Body of pancreas (tissue), 4 donors: Measurements from ENCODE around the gene APOB. TPM values are rescaled to one million over a fixed set of nuclear protein-coding genes. Genes with fewer than 3 reads are reported as not detected.

Experiments
- ATAC-seq: fragments of 150-250 bp; one replicate; pipeline ENCODE4 v1.9.1; 2016
- DNase-seq, 4 donors: peaks; one replicate each; pipeline ENCODE4 v3.0.0-alpha.2; 2019
- H3K27ac ChIP-seq, 4 donors: fragments of 200-600 bp; sonication (generic); 1 replicate in 3 of 4; 2 replicates in 1 of 4; pipeline versions ENCODE4 v1.5.1 to v1.6.1; 2016 to 2019; ENCODE audit warnings: mild to moderate bottlenecking in 1 of 4, mixed read lengths in 1 of 4, moderate library complexity in 1 of 4
- H3K27me3 ChIP-seq, 2 donors: fragments of 200-600 bp; sonication (generic); one replicate each; pipeline ENCODE4 v1.6.0; 2016; ENCODE audit warnings: mild to moderate bottlenecking in 1 of 2
- H3K36me3 ChIP-seq, 2 donors: fragments of 200-600 bp; sonication (generic); replicated peaks in 1 of 2; 2 replicates each; pipeline ENCODE4 v1.5.1; 2016; ENCODE audit warnings: low read depth in 2 of 2; ENCODE audit not compliant: insufficient read depth in 1 of 2
- H3K4me1 ChIP-seq: fragments of 200-600 bp; sonication (generic); one replicate; pipeline ENCODE4 v1.6.0; 2016
- H3K4me3 ChIP-seq, 2 donors: fragments of 200-600 bp; sonication (generic); 1 replicate in 1 of 2; 2 replicates in 1 of 2; pipeline ENCODE4 v1.5.1; 2016 to 2019
- H3K9me3 ChIP-seq, 3 donors: fragments of 200-600 bp; sonication (generic); 1 replicate in 2 of 3; 2 replicates in 1 of 3; pipeline ENCODE4 v1.5.1; 2016
- POLR2A ChIP-seq, 3 donors: fragments of 450-650 bp; IDR thresholded peaks; one replicate each; pipeline ENCODE4 v1.6.1; 2016; ENCODE audit warnings: antibody characterized with exemption in 3 of 3, mild to moderate bottlenecking in 2 of 3
- WGBS, 2 donors: methylation state at CpG; one replicate each; pipeline ENCODE4 v1.1.5; 2017; 5-methylcytosine and 5-hydroxymethylcytosine counted together
- intact Hi-C: fragments of 100-400 bp; cut with DNase I; formaldehyde crosslinking; loops from one replicate; pipeline ENCODE4 v1.15.1; 2023
- total RNA-seq, 2 donors: library from RNA; depleted of rRNA; stranded (reverse); fragments of >200 nt; gene quantifications; one replicate each; pipeline ENCODE4 v1.1.0, GENCODE V29; 2016
- TF ChIP-seq, protein P1 (sequence below), 7 experiments: fragments of 450-650 bp in 4 of 7; fragments of 200-600 bp in 3 of 7; sonication (generic) in 3 of 7; IDR thresholded peaks; one replicate each; pipeline ENCODE4 v1.5.1; 2016 to 2019; ENCODE audit warnings: antibody characterized with exemption in 7 of 7

Gene APOB
- total RNA-seq, 2 donors from 2014 or later, result 0.66 to 0.78 TPM

- DNase-seq, result no peak
- Histone ChIP-seq H3K4me1 (no peaks in the 10 kb centered on the region), H3K36me3 (no peaks in the 10 kb centered on the region), H3K4me3 (no peak overlapping the region), H3K27me3 (no peaks in the 10 kb centered on the region), H3K9me3 (no peaks in the 10 kb centered on the region), H3K27ac (no peak overlapping the region)
- intact Hi-C loops, result no loop called here
- TF ChIP-seq POLR2A (IDR thresholded peaks at IDR 0.05), result no peak
- TF ChIP-seq, protein P1, sequence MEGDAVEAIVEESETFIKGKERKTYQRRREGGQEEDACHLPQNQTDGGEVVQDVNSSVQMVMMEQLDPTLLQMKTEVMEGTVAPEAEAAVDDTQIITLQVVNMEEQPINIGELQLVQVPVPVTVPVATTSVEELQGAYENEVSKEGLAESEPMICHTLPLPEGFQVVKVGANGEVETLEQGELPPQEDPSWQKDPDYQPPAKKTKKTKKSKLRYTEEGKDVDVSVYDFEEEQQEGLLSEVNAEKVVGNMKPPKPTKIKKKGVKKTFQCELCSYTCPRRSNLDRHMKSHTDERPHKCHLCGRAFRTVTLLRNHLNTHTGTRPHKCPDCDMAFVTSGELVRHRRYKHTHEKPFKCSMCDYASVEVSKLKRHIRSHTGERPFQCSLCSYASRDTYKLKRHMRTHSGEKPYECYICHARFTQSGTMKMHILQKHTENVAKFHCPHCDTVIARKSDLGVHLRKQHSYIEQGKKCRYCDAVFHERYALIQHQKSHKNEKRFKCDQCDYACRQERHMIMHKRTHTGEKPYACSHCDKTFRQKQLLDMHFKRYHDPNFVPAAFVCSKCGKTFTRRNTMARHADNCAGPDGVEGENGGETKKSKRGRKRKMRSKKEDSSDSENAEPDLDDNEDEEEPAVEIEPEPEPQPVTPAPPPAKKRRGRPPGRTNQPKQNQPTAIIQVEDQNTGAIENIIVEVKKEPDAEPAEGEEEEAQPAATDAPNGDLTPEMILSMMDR (IDR thresholded peaks at IDR 0.05), result no peak
- ATAC-seq, result no peak
- 67 to 73% methylated on average over 14 to 15 of the region's 15 CpGs for WGBS, 2 donors
Observed at GRCh38 chr2:21036708-21037670, 6.9 kb downstream of the APOB start.

DNA sequence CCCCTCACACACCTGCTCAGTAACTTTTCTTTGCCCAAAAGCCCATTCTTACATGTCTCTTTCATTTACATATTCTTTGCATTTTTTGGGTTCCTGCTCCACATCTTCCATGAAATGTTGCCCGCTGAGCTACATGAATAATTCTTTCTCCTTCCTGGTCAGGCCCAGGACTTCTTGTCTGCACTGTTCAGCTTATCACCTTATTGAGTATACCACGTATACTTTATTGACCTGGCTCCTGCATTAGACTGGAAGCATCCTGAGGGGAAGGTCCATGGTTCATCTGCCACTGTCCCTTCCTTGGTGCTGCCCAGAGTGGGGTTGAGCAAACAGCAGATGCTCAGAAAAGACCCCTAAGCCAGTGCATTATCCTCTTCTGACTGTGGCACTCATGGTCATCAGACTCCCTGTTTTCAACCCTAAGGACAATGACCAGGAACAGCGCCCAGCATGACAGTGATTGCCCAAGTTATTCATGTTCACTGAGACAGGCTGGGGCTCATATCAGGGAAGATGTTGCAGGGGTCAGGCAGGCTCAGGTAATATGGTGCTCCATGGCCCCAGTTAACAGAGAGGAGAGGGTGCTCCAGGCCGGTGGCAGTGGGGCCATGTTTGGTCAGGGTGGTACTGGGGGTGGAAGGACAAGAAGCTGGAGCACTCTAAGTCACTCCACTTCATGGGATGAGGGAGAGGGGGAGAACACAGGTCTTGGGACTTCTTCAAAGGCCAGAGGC, 7.7 kb downstream of the APOB start:
- H3K9me3 ChIP-seq, result no peaks in the 10 kb centered on the region
- no peak overlapping the region for H3K27ac ChIP-seq
- H3K4me1 ChIP-seq, result no peaks in the 10 kb centered on the region
- WGBS, 2 donors, result 76 to 93% methylated on average over 4 of the region's 4 CpGs
- H3K27me3 ChIP-seq, result no peaks in the 10 kb centered on the region
- intact Hi-C loops, result no loop called here
- ATAC-seq (no peak), DNase-seq (no peak)
- TF ChIP-seq, protein P1 (IDR thresholded peaks at IDR 0.05), result no peak
- TF ChIP-seq POLR2A (IDR thresholded peaks at IDR 0.05), result no peak
- H3K36me3 ChIP-seq, result no peaks in the 10 kb centered on the region
- no peak overlapping the region for H3K4me3 ChIP-seq

DNA sequence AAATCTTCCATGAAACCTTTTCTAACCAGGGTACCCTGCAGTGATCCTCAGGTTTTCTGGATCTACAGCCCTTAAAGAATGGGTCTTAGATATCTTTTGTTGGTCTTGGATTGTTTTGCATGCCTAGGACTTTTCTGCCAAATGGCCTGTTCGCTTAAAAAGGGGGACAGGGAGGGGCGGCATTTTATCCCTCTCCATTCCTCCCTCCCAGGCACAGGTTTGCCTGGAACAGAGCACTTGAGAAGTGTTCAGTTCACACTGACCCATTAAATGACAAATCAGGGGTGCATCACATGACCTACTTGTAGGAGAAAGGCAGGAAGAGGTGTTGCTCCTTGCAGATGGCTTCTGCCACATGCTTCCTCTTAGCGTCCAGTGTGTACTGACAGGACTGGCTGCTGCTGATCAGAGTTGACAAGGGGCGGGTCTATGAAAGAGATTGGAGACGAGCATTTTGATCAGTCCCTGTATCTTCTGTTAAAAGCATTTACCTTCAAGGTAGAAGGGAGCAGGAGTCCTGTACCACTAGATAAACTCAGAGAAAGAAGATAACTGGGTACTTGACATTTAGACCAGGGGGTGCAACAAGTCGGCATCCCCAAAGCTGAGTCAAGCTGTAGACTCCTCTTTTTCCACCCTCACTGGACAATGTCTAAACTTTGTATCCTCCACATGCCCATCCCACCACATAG, 8.4 kb downstream of the APOB start:
- TF ChIP-seq, protein P1 (IDR thresholded peaks at IDR 0.05), result no peak
- TF ChIP-seq POLR2A (IDR thresholded peaks at IDR 0.05), result no peak
- Histone ChIP-seq H3K27ac (no peak overlapping the region), H3K4me3 (no peak overlapping the region), H3K9me3 (no peaks in the 10 kb centered on the region), H3K36me3 (no peaks in the 10 kb centered on the region), H3K4me1 (no peaks in the 10 kb centered on the region), H3K27me3 (no peaks in the 10 kb centered on the region)
- WGBS, 2 donors, result 59 to 66% methylated on average over 6 of the region's 6 CpGs
- DNase-seq (no peak), ATAC-seq (no peak)
- intact Hi-C loops, result no loop called here

- no peak overlapping the region for H3K27ac ChIP-seq
- no peaks in the 10 kb centered on the region for H3K4me1 ChIP-seq
- no peaks in the 10 kb centered on the region for H3K36me3 ChIP-seq
- H3K4me3 ChIP-seq, result no peak overlapping the region
- DNase-seq (no peak), ATAC-seq (no peak)
- TF ChIP-seq POLR2A (IDR thresholded peaks at IDR 0.05), result no peak
- TF ChIP-seq, protein P1 (IDR thresholded peaks at IDR 0.05), result no peak
- H3K27me3 ChIP-seq, result no peaks in the 10 kb centered on the region
- intact Hi-C loops, result no loop called here
- 68 to 72% methylated on average over 3 of the region's 3 CpGs for WGBS, 2 donors
- H3K9me3 ChIP-seq, result no peaks in the 10 kb centered on the region
Observed at GRCh38 chr2:21034972-21035279, 8.9 kb downstream of the APOB start.
